ENCODE data around the gene KY. TPM values are rescaled to one million over a fixed set of nuclear protein-coding genes. Genes with fewer than 3 reads are reported as not detected.

Gene KY
- total and polyA plus RNA-seq, 9 donors = 0.34 to 5.2 (median 0.87) TPM

- TF ChIP-seq CTCF (IDR thresholded peaks at IDR 0.05) = no peak
- no peak for TF ChIP-seq EP300 (IDR thresholded peaks at IDR 0.05)
- no peak for TF ChIP-seq POLR2A (IDR thresholded peaks at IDR 0.05)
- 64 to 78% (median 69%) methylated on average over 9 of the region's 9 CpGs for WGBS, 3 donors
- Histone ChIP-seq H3K36me3 (no peaks in the 10 kb centered on the region), H3K4me1 (ENCODE audit: insufficient read depth) (no peaks in the 10 kb centered on the region), H3K9me3 (no peaks in the 10 kb centered on the region), H3K4me3 (no peak overlapping the region), H3K27ac (no peak overlapping the region), H3K27me3 (no peaks in the 10 kb centered on the region)
- intact Hi-C loops (cut with DNase I) = no loop called here
- DNase-seq = no peak
Measured at GRCh38 chr3:134666885-134667284, 16.1 kb upstream of the KY start.

- Histone ChIP-seq H3K27me3 (no peaks in the 10 kb centered on the region), H3K36me3 (no peaks in the 10 kb centered on the region), H3K4me1 (ENCODE audit: insufficient read depth) (no peaks in the 10 kb centered on the region), H3K27ac (no peak overlapping the region), H3K4me3 (no peak overlapping the region), H3K9me3 (no peaks in the 10 kb centered on the region)
- intact Hi-C loops (cut with DNase I) = no loop called here
- WGBS, 3 donors = 44 to 56% (median 55%) methylated on average over 4 of the region's 4 CpGs
- TF ChIP-seq CTCF (IDR thresholded peaks at IDR 0.05) (no peak), EP300 (IDR thresholded peaks at IDR 0.05) (no peak), POLR2A (IDR thresholded peaks at IDR 0.05) (no peak)
- no peak for DNase-seq
Measured at GRCh38 chr3:134666466-134666865, 15.6 kb upstream of the KY start.

GRCh38 chr3:134666052-134666451, 15.2 kb upstream of the KY start:
- Histone ChIP-seq H3K36me3 (no peaks in the 10 kb centered on the region), H3K4me1 (ENCODE audit: insufficient read depth) (no peaks in the 10 kb centered on the region), H3K9me3 (no peaks in the 10 kb centered on the region), H3K27ac (no peak overlapping the region), H3K4me3 (no peak overlapping the region), H3K27me3 (no peaks in the 10 kb centered on the region)
- no peak for TF ChIP-seq CTCF (IDR thresholded peaks at IDR 0.05)
- no peak for TF ChIP-seq EP300 (IDR thresholded peaks at IDR 0.05)
- no peak for TF ChIP-seq POLR2A (IDR thresholded peaks at IDR 0.05)
- WGBS, 3 donors = 80 to 86% (median 83%) methylated on average over 7 of the region's 7 CpGs
- intact Hi-C loops (cut with DNase I) = no loop called here
- DNase-seq = no peak

- H3K36me3 ChIP-seq = no peaks in the 10 kb centered on the region
- H3K27ac ChIP-seq = no peak overlapping the region
- no peak for DNase-seq
- H3K4me3 ChIP-seq = no peak overlapping the region
- no peak for TF ChIP-seq EP300 (IDR thresholded peaks at IDR 0.05)
- TF ChIP-seq POLR2A (IDR thresholded peaks at IDR 0.05) = no peak
- TF ChIP-seq CTCF (IDR thresholded peaks at IDR 0.05) = no peak
- H3K9me3 ChIP-seq = no peaks in the 10 kb centered on the region
- WGBS, 3 donors = 40 to 59% (median 45%) methylated on average over 6 of the region's 6 CpGs
- intact Hi-C loops (cut with DNase I) = no loop called here
- H3K27me3 ChIP-seq = no peaks in the 10 kb centered on the region
- H3K4me1 ChIP-seq (ENCODE audit: insufficient read depth) = no peaks in the 10 kb centered on the region
Measured at GRCh38 chr3:134665243-134665642, 14.4 kb upstream of the KY start.
